SH-SY5Y (cell line): ENCODE results near the gene IFT122.

ENCODE experiments used
- GATA2 ChIP-seq: IDR thresholded peaks from 2 replicates; pipeline ENCODE4 v1.6.1; 2011; ENCODE audit warnings: mild to moderate bottlenecking, low read depth, low read length
- GATA3 ChIP-seq: IDR thresholded peaks from 2 replicates; pipeline ENCODE4 v1.6.1; 2011; ENCODE audit warnings: low read depth, mild to moderate bottlenecking, low read length, moderate library complexity

DNA sequence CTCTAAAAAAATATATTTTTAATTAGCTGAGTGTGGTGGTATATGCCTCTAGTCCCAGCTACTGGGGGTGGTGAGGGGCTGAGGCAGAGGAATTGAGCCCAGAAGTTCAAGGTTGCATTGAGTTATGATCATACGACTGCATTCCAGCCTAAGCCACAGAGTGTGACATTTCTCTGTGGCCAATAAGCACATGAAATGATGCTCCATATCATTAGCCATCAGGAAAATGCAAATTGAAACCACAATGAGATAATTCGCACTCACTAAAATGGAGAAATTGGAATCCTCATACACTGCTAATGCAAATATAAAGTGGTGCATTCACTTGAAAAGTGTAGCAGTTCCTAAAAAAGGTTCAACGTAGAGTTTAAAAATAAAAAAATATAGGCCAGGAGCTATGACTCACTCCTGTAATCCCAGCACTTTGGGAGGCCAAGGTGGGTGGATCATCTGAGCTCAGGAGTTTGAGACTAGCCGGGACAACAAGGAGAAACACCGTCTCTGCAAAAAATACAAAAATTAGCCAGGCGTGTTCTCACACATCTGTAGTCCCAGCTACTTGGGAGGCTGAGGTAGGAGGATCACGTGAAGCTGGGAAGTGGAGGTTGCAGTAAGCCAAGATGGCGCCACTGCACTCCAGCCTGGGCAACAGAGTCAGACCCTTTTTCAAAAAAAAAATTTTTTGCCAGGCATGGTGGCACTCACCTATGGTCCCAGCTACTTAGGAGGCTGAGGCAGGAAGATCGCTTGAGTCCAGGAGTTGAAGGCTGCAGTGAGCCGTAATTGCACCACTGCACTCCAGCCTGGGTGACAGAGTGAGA, 35.2 kb downstream of the IFT122 start:
- no peak for TF ChIP-seq GATA3
- TF ChIP-seq GATA2 = no peak
